ENCODE data around the gene MAP4K3. TPM values are rescaled to one million over a fixed set of nuclear protein-coding genes. Genes with fewer than 3 reads are reported as not detected.

MAP4K3 gene
- total RNA-seq, 2 experiments from 2014 or later = 12.4 to 17.5 TPM

GRCh38 chr2:39431592-39432316, 5.3 kb downstream of the MAP4K3 start:
- Histone ChIP-seq H3K36me3 (ENCODE audit: insufficient read depth, low read length) (no peaks in the 10 kb centered on the region; the same call in 1 of the 2 replicates), H3K27ac (ENCODE audit: low read depth, low read length, poor library complexity, severe bottlenecking) (no peak overlapping the region), H3K4me1 (ENCODE audit: insufficient read depth, low read length, poor library complexity, severe bottlenecking) (peaks cover 24% of the 10 kb centered on the region), H3K9me2 (ENCODE audit: insufficient read depth, low read length) (no peaks in the 10 kb centered on the region), H3K4me2 (ENCODE audit: low read length) (no peak overlapping the region), H3K4me3 (ENCODE audit: low read depth, low read length, poor library complexity, severe bottlenecking) (no peak overlapping the region), H3K79me2 (ENCODE audit: insufficient read depth, low read depth, low read length) (peaks cover 93% of the 10 kb centered on the region), H2AFZ (ENCODE audit: low read length) (no peak overlapping the region), H3K9me3 (ENCODE audit: low read length) (no peaks in the 10 kb centered on the region; the same call in 1 of the 2 replicates), H4K20me1 (ENCODE audit: insufficient read depth, low read length) (peaks cover 16% of the 10 kb centered on the region)
- BruUV-seq (replicated peaks) = no TSS peak
- intact Hi-C loops (cut with micrococcal nuclease; ENCODE audit: unreplicated experiment) = no loop called here
- DNase-seq (ENCODE audit: low spot score) = no peak
- TF ChIP-seq CTCF (conservative IDR thresholded peaks at IDR 0.05; ENCODE audit: low read length) = no peak
- no peak for TF ChIP-seq EZH2phosphoT487 (IDR thresholded peaks at IDR 0.05; ENCODE audit: borderline replicate concordance, low read depth, low read length)
- CTCF ChIA-PET (ENCODE audit: unreplicated experiment) = no interaction called here
- POLR2A ChIA-PET = interaction anchor here (0.6 to 1.8 kb wide), 5 partner anchors 17 to 470 kb away, joined by 3 read pairs; no protein-coding TSS in a partner anchor

- TF ChIP-seq CTCF (conservative IDR thresholded peaks at IDR 0.05; ENCODE audit: low read length) (no peak), EZH2phosphoT487 (IDR thresholded peaks at IDR 0.05; ENCODE audit: borderline replicate concordance, low read depth, low read length) (no peak)
- no peak overlapping the region for H3K4me3 ChIP-seq (ENCODE audit: low read depth, low read length, poor library complexity, severe bottlenecking)
- no peak overlapping the region for H2AFZ ChIP-seq (ENCODE audit: low read length)
- peaks cover 95% of the 10 kb centered on the region for H3K79me2 ChIP-seq (ENCODE audit: insufficient read depth, low read depth, low read length)
- POLR2A ChIA-PET = interaction anchor here (1.8 kb wide), 1 partner anchor 9 kb away, joined by 5 read pairs; no protein-coding TSS in a partner anchor
- peaks cover 11% of the 10 kb centered on the region; the same call in 1 of the 2 replicates for H4K20me1 ChIP-seq (ENCODE audit: insufficient read depth, low read length)
- no peak for DNase-seq (ENCODE audit: low spot score)
- H3K36me3 ChIP-seq (ENCODE audit: insufficient read depth, low read length) = peaks cover 4% of the 10 kb centered on the region; the same call in 1 of the 2 replicates
- no peaks in the 10 kb centered on the region; the same call in 1 of the 2 replicates for H3K9me3 ChIP-seq (ENCODE audit: low read length)
- BruUV-seq (replicated peaks) = no TSS peak
- H3K4me1 ChIP-seq (ENCODE audit: insufficient read depth, low read length, poor library complexity, severe bottlenecking) = peaks cover 11% of the 10 kb centered on the region
- H3K9me2 ChIP-seq (ENCODE audit: insufficient read depth, low read length) = no peaks in the 10 kb centered on the region
- H3K4me2 ChIP-seq (ENCODE audit: low read length) = no peak overlapping the region
- H3K27ac ChIP-seq (ENCODE audit: low read depth, low read length, poor library complexity, severe bottlenecking) = no peak overlapping the region
- CTCF ChIA-PET (ENCODE audit: unreplicated experiment) = no interaction called here
- intact Hi-C loops (cut with micrococcal nuclease; ENCODE audit: unreplicated experiment) = no loop called here
Measured at GRCh38 chr2:39429746-39430145, 7.3 kb downstream of the MAP4K3 start.

GRCh38 chr2:39424951-39425350, 12.1 kb downstream of the MAP4K3 start:
- ChIA-PET POLR2A (interaction anchor here (0.7 kb wide), 1 partner anchor 8 kb away, joined by 3 read pairs; no protein-coding TSS in a partner anchor), CTCF (ENCODE audit: unreplicated experiment) (no interaction called here)
- TF ChIP-seq EZH2phosphoT487 (IDR thresholded peaks at IDR 0.05; ENCODE audit: borderline replicate concordance, low read depth, low read length) (no peak), CTCF (conservative IDR thresholded peaks at IDR 0.05; ENCODE audit: low read length) (no peak)
- H3K4me2 ChIP-seq (ENCODE audit: low read length) = no peak overlapping the region
- intact Hi-C loops (cut with micrococcal nuclease; ENCODE audit: unreplicated experiment) = no loop called here
- H3K4me3 ChIP-seq (ENCODE audit: low read depth, low read length, poor library complexity, severe bottlenecking) = no peak overlapping the region
- DNase-seq (ENCODE audit: low spot score) = no peak
- no peaks in the 10 kb centered on the region for H3K4me1 ChIP-seq (ENCODE audit: insufficient read depth, low read length, poor library complexity, severe bottlenecking)
- H3K36me3 ChIP-seq (ENCODE audit: insufficient read depth, low read length) = peaks cover 4% of the 10 kb centered on the region; the same call in 1 of the 2 replicates
- no TSS peak for BruUV-seq (replicated peaks)
- no peak overlapping the region for H3K27ac ChIP-seq (ENCODE audit: low read depth, low read length, poor library complexity, severe bottlenecking)
- H2AFZ ChIP-seq (ENCODE audit: low read length) = no peak overlapping the region
- no peaks in the 10 kb centered on the region; the same call in 1 of the 2 replicates for H3K9me3 ChIP-seq (ENCODE audit: low read length)
- no peaks in the 10 kb centered on the region; the same call in 1 of the 2 replicates for H4K20me1 ChIP-seq (ENCODE audit: insufficient read depth, low read length)
- no peaks in the 10 kb centered on the region for H3K9me2 ChIP-seq (ENCODE audit: insufficient read depth, low read length)
- peaks cover 86% of the 10 kb centered on the region for H3K79me2 ChIP-seq (ENCODE audit: insufficient read depth, low read depth, low read length)
